OCI-M2 (cell line): ENCODE data around the gene NUPR2.
"Not testable (repeated sequence)": the region's sequence is repeated elsewhere in the genome, so short reads cannot be mapped to it uniquely, and the experiment has no call there.

Experiments used
- DNase-seq: peaks from one replicate; lab custom pipeline; 2025; ENCODE audit not compliant: unreplicated experiment; lab: John Stamatoyannopoulos, UW

The NUPR2 gene

GRCh38 chr7:56087445-56087844, 28.8 kb downstream of the NUPR2 start:
- DNase-seq: no peak

- no peak for DNase-seq
Observed at GRCh38 chr7:56086761-56087160, 29.5 kb downstream of the NUPR2 start.

GRCh38 chr7:56083150-56083785, 32.9 kb downstream of the NUPR2 start:
- no peak for DNase-seq

- no peak for DNase-seq
Observed at GRCh38 chr7:56081626-56082340, 34.4 kb downstream of the NUPR2 start.

- DNase-seq: not testable (repeated sequence)
Observed at GRCh38 chr7:56080726-56081435, 35.3 kb downstream of the NUPR2 start.

GRCh38 chr7:56079450-56080185, 36.6 kb downstream of the NUPR2 start:
- DNase-seq: no peak

- no peak for DNase-seq
Observed at GRCh38 chr7:56078196-56078595, 38.0 kb downstream of the NUPR2 start.

- no peak for DNase-seq
Observed at GRCh38 chr7:56077681-56078080, 38.5 kb downstream of the NUPR2 start.

GRCh38 chr7:56074371-56074791, 41.8 kb downstream of the NUPR2 start:
- no peak for DNase-seq

GRCh38 chr7:56066376-56066775, 49.8 kb downstream of the NUPR2 start:
- DNase-seq: not testable (repeated sequence)
